ENCODE results near the gene IL17REL. TPM values are rescaled to one million over a fixed set of nuclear protein-coding genes. Genes with fewer than 3 reads are reported as not detected.

IL17REL gene
- total RNA-seq, 1 experiment from 2014 or later = 0.24 TPM

GRCh38 chr22:50025993-50026392 lies 13.4 kb upstream of the IL17REL start:
- Mint-ChIP-seq H3K27me3 (ENCODE audit: low read depth) (peaks cover 20% of the 10 kb centered on the region), H3K36me3 (no peaks in the 10 kb centered on the region), H3K4me3 (no peak overlapping the region), H3K4me1 (no peaks in the 10 kb centered on the region), H3K9me3 (no peaks in the 10 kb centered on the region), H3K27ac (no peak overlapping the region)
- DNase-seq (ENCODE audit: low spot score) (no peak), ATAC-seq (no peak)
- TF ChIP-seq FOXP4 (CRISPR knock-in tag; IDR thresholded peaks at IDR 0.05) (no peak), TCF7 (CRISPR knock-in tag; IDR thresholded peaks at IDR 0.05; ENCODE audit: low read depth) (no peak)
- POLR2A ChIA-PET = no interaction called here
- CTCF ChIA-PET = no interaction called here

GRCh38 chr22:50022171-50022819 lies 9.7 kb upstream of the IL17REL start:
- ChIA-PET CTCF (no interaction called here), POLR2A (no interaction called here)
- no peak for DNase-seq (ENCODE audit: low spot score)
- TF ChIP-seq ZNF671 (CRISPR knock-in tag; IDR thresholded peaks at IDR 0.05) (no peak), ZNF219 (CRISPR knock-in tag; IDR thresholded peaks at IDR 0.05; ENCODE audit: borderline replicate concordance) (no peak), FOXP4 (CRISPR knock-in tag; IDR thresholded peaks at IDR 0.05) (no peak), SMAD4 (CRISPR knock-in tag; IDR thresholded peaks at IDR 0.05) (no peak), GABPB1 (CRISPR knock-in tag; IDR thresholded peaks at IDR 0.05) (no peak), JUN (CRISPR knock-in tag; IDR thresholded peaks at IDR 0.05) (no peak), USF2 (CRISPR knock-in tag; IDR thresholded peaks at IDR 0.05) (no peak), ZNF232 (CRISPR knock-in tag; IDR thresholded peaks at IDR 0.05) (no peak), GRHL2 (CRISPR knock-in tag; IDR thresholded peaks at IDR 0.05; ENCODE audit: insufficient replicate concordance, severe bottlenecking) (no peak)
- TF ChIP-seq, protein P1, sequence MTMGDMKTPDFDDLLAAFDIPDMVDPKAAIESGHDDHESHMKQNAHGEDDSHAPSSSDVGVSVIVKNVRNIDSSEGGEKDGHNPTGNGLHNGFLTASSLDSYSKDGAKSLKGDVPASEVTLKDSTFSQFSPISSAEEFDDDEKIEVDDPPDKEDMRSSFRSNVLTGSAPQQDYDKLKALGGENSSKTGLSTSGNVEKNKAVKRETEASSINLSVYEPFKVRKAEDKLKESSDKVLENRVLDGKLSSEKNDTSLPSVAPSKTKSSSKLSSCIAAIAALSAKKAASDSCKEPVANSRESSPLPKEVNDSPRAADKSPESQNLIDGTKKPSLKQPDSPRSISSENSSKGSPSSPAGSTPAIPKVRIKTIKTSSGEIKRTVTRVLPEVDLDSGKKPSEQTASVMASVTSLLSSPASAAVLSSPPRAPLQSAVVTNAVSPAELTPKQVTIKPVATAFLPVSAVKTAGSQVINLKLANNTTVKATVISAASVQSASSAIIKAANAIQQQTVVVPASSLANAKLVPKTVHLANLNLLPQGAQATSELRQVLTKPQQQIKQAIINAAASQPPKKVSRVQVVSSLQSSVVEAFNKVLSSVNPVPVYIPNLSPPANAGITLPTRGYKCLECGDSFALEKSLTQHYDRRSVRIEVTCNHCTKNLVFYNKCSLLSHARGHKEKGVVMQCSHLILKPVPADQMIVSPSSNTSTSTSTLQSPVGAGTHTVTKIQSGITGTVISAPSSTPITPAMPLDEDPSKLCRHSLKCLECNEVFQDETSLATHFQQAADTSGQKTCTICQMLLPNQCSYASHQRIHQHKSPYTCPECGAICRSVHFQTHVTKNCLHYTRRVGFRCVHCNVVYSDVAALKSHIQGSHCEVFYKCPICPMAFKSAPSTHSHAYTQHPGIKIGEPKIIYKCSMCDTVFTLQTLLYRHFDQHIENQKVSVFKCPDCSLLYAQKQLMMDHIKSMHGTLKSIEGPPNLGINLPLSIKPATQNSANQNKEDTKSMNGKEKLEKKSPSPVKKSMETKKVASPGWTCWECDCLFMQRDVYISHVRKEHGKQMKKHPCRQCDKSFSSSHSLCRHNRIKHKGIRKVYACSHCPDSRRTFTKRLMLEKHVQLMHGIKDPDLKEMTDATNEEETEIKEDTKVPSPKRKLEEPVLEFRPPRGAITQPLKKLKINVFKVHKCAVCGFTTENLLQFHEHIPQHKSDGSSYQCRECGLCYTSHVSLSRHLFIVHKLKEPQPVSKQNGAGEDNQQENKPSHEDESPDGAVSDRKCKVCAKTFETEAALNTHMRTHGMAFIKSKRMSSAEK (CRISPR knock-in tag; IDR thresholded peaks at IDR 0.05; ENCODE audit: borderline replicate concordance) = no peak
- TF ChIP-seq, protein P2, sequence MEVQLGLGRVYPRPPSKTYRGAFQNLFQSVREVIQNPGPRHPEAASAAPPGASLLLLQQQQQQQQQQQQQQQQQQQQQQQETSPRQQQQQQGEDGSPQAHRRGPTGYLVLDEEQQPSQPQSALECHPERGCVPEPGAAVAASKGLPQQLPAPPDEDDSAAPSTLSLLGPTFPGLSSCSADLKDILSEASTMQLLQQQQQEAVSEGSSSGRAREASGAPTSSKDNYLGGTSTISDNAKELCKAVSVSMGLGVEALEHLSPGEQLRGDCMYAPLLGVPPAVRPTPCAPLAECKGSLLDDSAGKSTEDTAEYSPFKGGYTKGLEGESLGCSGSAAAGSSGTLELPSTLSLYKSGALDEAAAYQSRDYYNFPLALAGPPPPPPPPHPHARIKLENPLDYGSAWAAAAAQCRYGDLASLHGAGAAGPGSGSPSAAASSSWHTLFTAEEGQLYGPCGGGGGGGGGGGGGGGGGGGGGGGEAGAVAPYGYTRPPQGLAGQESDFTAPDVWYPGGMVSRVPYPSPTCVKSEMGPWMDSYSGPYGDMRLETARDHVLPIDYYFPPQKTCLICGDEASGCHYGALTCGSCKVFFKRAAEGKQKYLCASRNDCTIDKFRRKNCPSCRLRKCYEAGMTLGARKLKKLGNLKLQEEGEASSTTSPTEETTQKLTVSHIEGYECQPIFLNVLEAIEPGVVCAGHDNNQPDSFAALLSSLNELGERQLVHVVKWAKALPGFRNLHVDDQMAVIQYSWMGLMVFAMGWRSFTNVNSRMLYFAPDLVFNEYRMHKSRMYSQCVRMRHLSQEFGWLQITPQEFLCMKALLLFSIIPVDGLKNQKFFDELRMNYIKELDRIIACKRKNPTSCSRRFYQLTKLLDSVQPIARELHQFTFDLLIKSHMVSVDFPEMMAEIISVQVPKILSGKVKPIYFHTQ (CRISPR knock-in tag; IDR thresholded peaks at IDR 0.05) = no peak
- TF ChIP-seq, protein P3, sequence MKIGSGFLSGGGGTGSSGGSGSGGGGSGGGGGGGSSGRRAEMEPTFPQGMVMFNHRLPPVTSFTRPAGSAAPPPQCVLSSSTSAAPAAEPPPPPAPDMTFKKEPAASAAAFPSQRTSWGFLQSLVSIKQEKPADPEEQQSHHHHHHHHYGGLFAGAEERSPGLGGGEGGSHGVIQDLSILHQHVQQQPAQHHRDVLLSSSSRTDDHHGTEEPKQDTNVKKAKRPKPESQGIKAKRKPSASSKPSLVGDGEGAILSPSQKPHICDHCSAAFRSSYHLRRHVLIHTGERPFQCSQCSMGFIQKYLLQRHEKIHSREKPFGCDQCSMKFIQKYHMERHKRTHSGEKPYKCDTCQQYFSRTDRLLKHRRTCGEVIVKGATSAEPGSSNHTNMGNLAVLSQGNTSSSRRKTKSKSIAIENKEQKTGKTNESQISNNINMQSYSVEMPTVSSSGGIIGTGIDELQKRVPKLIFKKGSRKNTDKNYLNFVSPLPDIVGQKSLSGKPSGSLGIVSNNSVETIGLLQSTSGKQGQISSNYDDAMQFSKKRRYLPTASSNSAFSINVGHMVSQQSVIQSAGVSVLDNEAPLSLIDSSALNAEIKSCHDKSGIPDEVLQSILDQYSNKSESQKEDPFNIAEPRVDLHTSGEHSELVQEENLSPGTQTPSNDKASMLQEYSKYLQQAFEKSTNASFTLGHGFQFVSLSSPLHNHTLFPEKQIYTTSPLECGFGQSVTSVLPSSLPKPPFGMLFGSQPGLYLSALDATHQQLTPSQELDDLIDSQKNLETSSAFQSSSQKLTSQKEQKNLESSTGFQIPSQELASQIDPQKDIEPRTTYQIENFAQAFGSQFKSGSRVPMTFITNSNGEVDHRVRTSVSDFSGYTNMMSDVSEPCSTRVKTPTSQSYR (CRISPR knock-in tag; IDR thresholded peaks at IDR 0.05) = no peak
- TF ChIP-seq, protein P4, sequence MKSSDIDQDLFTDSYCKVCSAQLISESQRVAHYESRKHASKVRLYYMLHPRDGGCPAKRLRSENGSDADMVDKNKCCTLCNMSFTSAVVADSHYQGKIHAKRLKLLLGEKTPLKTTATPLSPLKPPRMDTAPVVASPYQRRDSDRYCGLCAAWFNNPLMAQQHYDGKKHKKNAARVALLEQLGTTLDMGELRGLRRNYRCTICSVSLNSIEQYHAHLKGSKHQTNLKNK (CRISPR knock-in tag; IDR thresholded peaks at IDR 0.05) = no peak
- Mint-ChIP-seq H3K4me1 (no peaks in the 10 kb centered on the region), H3K9me3 (peaks cover 4% of the 10 kb centered on the region; the same call in 1 of the 2 replicates), H3K36me3 (no peaks in the 10 kb centered on the region), H3K4me3 (no peak overlapping the region), H3K27me3 (ENCODE audit: low read depth) (peaks cover 17% of the 10 kb centered on the region), H3K27ac (no peak overlapping the region)
- no peak for ATAC-seq

All from WTC11 (cell line).